ENCODE results near the gene UNC13B. TPM values are rescaled to one million over a fixed set of nuclear protein-coding genes. Genes with fewer than 3 reads are reported as not detected.

Gene UNC13B
- total RNA-seq, 2 donors from 2014 or later: 12.9 to 14.6 TPM

DNA sequence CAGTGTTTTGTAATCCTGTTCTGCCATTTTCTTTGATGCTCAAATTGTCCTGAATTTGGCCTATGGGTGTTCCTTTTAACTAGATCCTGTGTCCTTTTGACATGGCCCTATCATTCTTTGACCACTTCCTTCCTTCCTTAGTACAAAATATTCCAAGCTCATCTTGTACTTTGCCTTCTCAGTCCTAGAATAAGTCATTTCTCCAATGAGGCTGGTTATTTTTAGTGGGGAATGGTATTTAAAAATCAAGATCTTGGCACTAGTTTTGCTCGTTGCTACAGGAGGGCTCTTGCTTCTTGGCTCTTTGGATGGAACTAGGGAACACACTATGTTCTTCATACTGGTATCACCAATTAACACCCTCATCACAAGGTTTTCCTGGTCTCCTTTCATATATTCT is 108.1 kb downstream of the UNC13B start:
- Histone ChIP-seq H3K9me3 (no peaks in the 10 kb centered on the region), H3K4me3 (no peak overlapping the region), H3K27ac (peak overlapping the region in 1 of 2 donors; percentile 62), H3K36me3 (no peaks in the 10 kb centered on the region), H3K4me1 (peaks cover 0 to 31% of the 10 kb centered on the region in 2 donors), H3K27me3 (no peaks in the 10 kb centered on the region)
- no peak for DNase-seq (ENCODE audit: low spot score)
- TF ChIP-seq CTCF (IDR thresholded peaks at IDR 0.05): no peak

- Histone ChIP-seq H3K9me3 (no peaks in the 10 kb centered on the region), H3K4me1 (peaks cover 0 to 31% of the 10 kb centered on the region in 2 donors), H3K4me3 (no peak overlapping the region), H3K36me3 (no peaks in the 10 kb centered on the region), H3K27ac (no peak overlapping the region), H3K27me3 (no peaks in the 10 kb centered on the region)
- no peak for DNase-seq (ENCODE audit: low spot score)
- no peak for TF ChIP-seq CTCF (IDR thresholded peaks at IDR 0.05)
Measured at GRCh38 chr9:35271637-35272036, 109.8 kb downstream of the UNC13B start.

GRCh38 chr9:35272989-35273388 is 111.2 kb downstream of the UNC13B start:
- TF ChIP-seq CTCF (IDR thresholded peaks at IDR 0.05): no peak
- H3K4me1 ChIP-seq: peaks cover 0 to 39% of the 10 kb centered on the region in 2 donors
- no peaks in the 10 kb centered on the region for H3K36me3 ChIP-seq

DNA sequence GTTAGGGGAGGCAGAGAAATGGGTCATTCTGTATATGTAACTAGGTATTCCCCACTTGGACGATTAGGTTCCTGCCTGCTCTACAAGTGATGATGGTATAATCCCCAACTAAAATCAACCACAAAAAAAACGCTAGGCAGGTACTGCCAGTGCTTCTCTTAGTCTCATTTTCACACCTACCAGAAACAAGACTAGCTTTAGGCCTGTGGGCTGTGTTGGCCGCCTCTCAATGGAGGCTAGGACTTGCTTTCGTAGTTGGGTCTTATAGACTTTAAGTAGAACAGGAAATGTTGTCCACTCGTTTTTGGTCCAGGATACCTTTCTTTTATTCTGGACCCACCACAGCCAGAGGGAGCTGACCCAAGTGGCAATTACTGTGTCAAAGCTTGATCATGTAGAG is 111.8 kb downstream of the UNC13B start:
- no peaks in the 10 kb centered on the region for H3K36me3 ChIP-seq
- no peaks in the 10 kb centered on the region for H3K9me3 ChIP-seq
- peaks cover 0 to 39% of the 10 kb centered on the region in 2 donors for H3K4me1 ChIP-seq
- no peak for DNase-seq (ENCODE audit: low spot score)
- no peak overlapping the region for H3K27ac ChIP-seq
- TF ChIP-seq CTCF (IDR thresholded peaks at IDR 0.05): no peak
- H3K27me3 ChIP-seq: no peaks in the 10 kb centered on the region
- H3K4me3 ChIP-seq: no peak overlapping the region

More at GRCh38 chr9:35272989-35273388, 111.2 kb downstream of the UNC13B start:
- DNase-seq (ENCODE audit: low spot score): no peak
- no peaks in the 10 kb centered on the region for H3K9me3 ChIP-seq
- no peak overlapping the region for H3K27ac ChIP-seq
- H3K27me3 ChIP-seq: no peaks in the 10 kb centered on the region
- H3K4me3 ChIP-seq: no peak overlapping the region

DNA sequence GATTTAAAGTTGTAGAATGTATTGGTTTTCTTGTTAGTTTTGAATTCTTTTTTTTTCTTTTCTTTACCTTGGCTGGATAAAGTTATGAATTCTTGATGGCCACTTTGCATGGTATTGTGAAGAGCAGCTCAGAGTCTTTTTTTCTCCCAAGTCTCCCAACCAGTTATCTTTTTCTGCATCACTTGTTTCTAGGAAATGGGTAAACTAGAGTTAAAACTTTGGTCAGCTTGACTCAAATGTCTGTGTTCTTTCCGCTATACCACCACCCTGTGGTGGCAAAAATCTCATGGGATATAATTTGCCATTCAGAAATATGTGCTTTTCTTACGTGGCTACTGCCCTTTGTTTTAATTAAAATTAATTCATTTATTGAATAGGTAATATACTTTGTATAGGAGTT is 113.2 kb downstream of the UNC13B start:
- Histone ChIP-seq H3K4me1 (peaks cover 0 to 27% of the 10 kb centered on the region in 2 donors), H3K9me3 (no peaks in the 10 kb centered on the region), H3K36me3 (no peaks in the 10 kb centered on the region), H3K27me3 (no peaks in the 10 kb centered on the region), H3K27ac (no peak overlapping the region), H3K4me3 (no peak overlapping the region)
- no peak for TF ChIP-seq CTCF (IDR thresholded peaks at IDR 0.05)
- no peak for DNase-seq (ENCODE audit: low spot score)

GRCh38 chr9:35277171-35277520 is 115.3 kb downstream of the UNC13B start:
- H3K9me3 ChIP-seq: no peaks in the 10 kb centered on the region
- H3K27me3 ChIP-seq: no peaks in the 10 kb centered on the region
- no peak for DNase-seq (ENCODE audit: low spot score)
- peak overlapping the region; percentile 67 to 72 for H3K27ac ChIP-seq
- H3K36me3 ChIP-seq: no peaks in the 10 kb centered on the region
- no peak for TF ChIP-seq CTCF (IDR thresholded peaks at IDR 0.05)
- H3K4me3 ChIP-seq: peak overlapping the region in 1 of 2 donors; percentile 20
- H3K4me1 ChIP-seq: peaks cover 0 to 20% of the 10 kb centered on the region in 2 donors
